Endothelial cell of umbilical vein (primary cell): ENCODE data around the gene TAPBP. TPM values are rescaled to one million over a fixed set of nuclear protein-coding genes. Genes with fewer than 3 reads are reported as not detected.

ENCODE experiments used
- BruUV-seq: library from RNA; stranded (reverse); fragments of 400-500 nt; replicated peaks from 2 replicates; lab custom pipeline; 2021; lab: Mats Ljungman, UMichigan
- CTCF ChIA-PET: fragments of 300-600, 350-600 bp; sonication (Branson Sonifier 250); formaldehyde crosslinking; loops from one replicate; lab custom pipeline; 2021; ENCODE audit warnings: antibody characterized with exemption, inconsistent platforms; lab: Charles Lee
- POLR2A ChIA-PET: fragments of 300-600, 350-600 bp; sonication (Branson Sonifier 250); formaldehyde crosslinking; loops from one replicate; lab custom pipeline; 2021; ENCODE audit warnings: antibody characterized with exemption, inconsistent platforms; lab: Charles Lee
- DNase-seq: peaks from one replicate; pipeline ENCODE4 v3.0.0-alpha.2; 2011; ENCODE audit warnings: low read depth, low spot score
- FAIRE-seq: peaks from 2 replicates; lab custom pipeline; 2011; peaks lifted over from hg19 to GRCh38; lab: Jason Lieb, UNC
- H2AFZ ChIP-seq: 2 replicates; pipeline ENCODE4 v1.6.0; 2012; ENCODE audit warnings: low read depth, low read length, control low read depth, inconsistent platforms
- H3K27ac ChIP-seq: 2 replicates; pipeline ENCODE4 v1.5.1; 2011; ENCODE audit warnings: low read depth, mild to moderate bottlenecking, control low read depth, low read length, moderate library complexity; ENCODE audit not compliant: insufficient read depth
- H3K27me3 ChIP-seq, 2 experiments: 2 replicates each; pipeline versions ENCODE4 v1.6.0 to v1.6.1; 2011; ENCODE audit warnings: low read length in 2 of 2, mixed read lengths in 1 of 2; ENCODE audit not compliant: control insufficient read depth in 2 of 2, insufficient read depth in 2 of 2
- H3K36me3 ChIP-seq, 2 experiments: 2 replicates in 1 of 2; 3 replicates in 1 of 2; pipeline ENCODE4 v1.5.1; 2011; ENCODE audit warnings: low read length in 2 of 2, mild to moderate bottlenecking in 1 of 2, moderate library complexity in 1 of 2; ENCODE audit not compliant: control insufficient read depth in 2 of 2, insufficient read depth in 2 of 2; ENCODE audit errors: extremely low read depth in 1 of 2
- H3K4me1 ChIP-seq: 3 replicates; pipeline ENCODE4 v1.5.1; 2011; ENCODE audit warnings: mild to moderate bottlenecking, low read length; ENCODE audit not compliant: control insufficient read depth, insufficient read depth; ENCODE audit errors: extremely low read depth
- H3K4me2 ChIP-seq: 2 replicates; pipeline ENCODE4 v1.6.1; 2011; ENCODE audit warnings: low read length, control low read depth, mixed read lengths; ENCODE audit not compliant: insufficient read depth
- H3K4me3 ChIP-seq, 3 experiments: fragments of 200-600 bp in 1 of 3; sonication (generic), shearing (Covaris generic) in 1 of 3; replicated peaks in 1 of 3; 2 replicates each; pipeline ENCODE4 v1.5.1; 2011 to 2016; ENCODE audit warnings: control low read depth in 3 of 3, low read length in 3 of 3, mild to moderate bottlenecking in 2 of 3, inconsistent platforms in 1 of 3, low read depth in 1 of 3, moderate library complexity in 1 of 3; ENCODE audit not compliant: insufficient read depth in 1 of 3
- H3K79me2 ChIP-seq: 2 replicates; pipeline ENCODE4 v1.6.0; 2012; ENCODE audit warnings: low read length, inconsistent platforms; ENCODE audit not compliant: control insufficient read depth, insufficient read depth
- H3K9ac ChIP-seq: replicated peaks from 2 replicates; pipeline ENCODE3; 2011; ENCODE audit warnings: low read length, control low read depth; ENCODE audit not compliant: insufficient read depth; ENCODE audit errors: extremely low read depth
- H3K9me1 ChIP-seq: replicated peaks from 3 replicates; pipeline ENCODE4 v1.6.0; 2011; ENCODE audit warnings: mild to moderate bottlenecking, low read length; ENCODE audit not compliant: control insufficient read depth, insufficient read depth; ENCODE audit errors: extremely low read depth
- H3K9me3 ChIP-seq: replicated peaks from 2 replicates; pipeline ENCODE4 v1.5.1; 2012; ENCODE audit warnings: low read length, inconsistent platforms; ENCODE audit not compliant: control insufficient read depth, insufficient read depth
- H4K20me1 ChIP-seq: replicated peaks from 2 replicates; pipeline ENCODE3; 2011; ENCODE audit warnings: mild to moderate bottlenecking, low read length; ENCODE audit not compliant: control insufficient read depth, insufficient read depth; ENCODE audit errors: extremely low read depth
- EZH2 ChIP-seq: IDR thresholded peaks from 2 replicates; pipeline ENCODE4 v1.6.1; 2012; ENCODE audit warnings: borderline replicate concordance, low read depth, mild to moderate bottlenecking, moderate library complexity, low read length, inconsistent platforms; ENCODE audit not compliant: severe bottlenecking
- FOS ChIP-seq: IDR thresholded peaks from 2 replicates; pipeline ENCODE4 v1.6.1; 2011; ENCODE audit warnings: mild to moderate bottlenecking, low read length, moderate library complexity, borderline replicate concordance; ENCODE audit not compliant: insufficient read depth
- dilution Hi-C: fragments of 300-500 bp; cut with MboI; formaldehyde crosslinking; loops from one replicate; pipeline ENCODE4 v1.15.0; 2019; ENCODE audit warnings: low sequenced_read_pairs; ENCODE audit not compliant: extremely low pct_ligation_motif_present
- intact Hi-C: fragments of 100-400 bp; cut with micrococcal nuclease; formaldehyde crosslinking; loops from one replicate; pipeline ENCODE4 v1.10.0; 2022
- polyA plus RNA-seq, 4 experiments: library from polyadenylated mRNA; depleted of rRNA in 3 of 4; stranded (reverse) in 3 of 4; unstranded in 1 of 4; fragments of >200 nt; gene quantifications; 2 replicates each; pipeline versions ENCODE4 v1.2.1 to v1.2.3, GENCODE V29; 2011 to 2012; ENCODE audit warnings: missing spikeins in 1 of 4
- total RNA-seq: library from RNA; stranded (reverse); gene quantifications from 2 replicates; pipeline ENCODE4 v1.2.3, GENCODE V29; 2021
- TF ChIP-seq, protein P1 (sequence below): IDR thresholded peaks from 2 replicates; pipeline ENCODE4 v1.6.1; 2011; ENCODE audit not compliant: insufficient read depth, insufficient read length

Gene TAPBP
- total and polyA plus RNA-seq, 2 donors (not counting 3 experiments of a cell fraction or from before 2014, with no cell fraction given): 69.6 to 98.0 TPM

GRCh38 chr6:33273129-33273923 is 40.6 kb downstream of the TAPBP start:
- Histone ChIP-seq H3K4me1 (peaks cover 48% of the 10 kb centered on the region), H2AFZ (no peak overlapping the region), H3K9me3 (no peaks in the 10 kb centered on the region), H3K36me3 (peaks cover 9 to 18% of the 10 kb centered on the region in 2 experiments), H4K20me1 (peaks cover 5% of the 10 kb centered on the region), H3K27ac (peak overlapping the region; percentile 85), H3K27me3 (no peaks in the 10 kb centered on the region), H3K9ac (peak overlapping the region; percentile 91), H3K4me2 (peak overlapping the region; percentile 97), H3K9me1 (no peaks in the 10 kb centered on the region), H3K79me2 (peaks cover 48% of the 10 kb centered on the region), H3K4me3 (peak overlapping the region; percentile 70 to 86 (median 83))
- intact Hi-C loops: loop anchor here (2.0 to 5.0 kb wide), 2 partner anchors 73 to 154 kb away; partner anchors contain the start of genes RXRB and SLC39A7
- BruUV-seq: no TSS peak
- dilution Hi-C loops: no loop called here
- FAIRE-seq: peak; percentile 15
- ChIA-PET CTCF (interaction anchor here (1.6 kb wide), 1 partner anchor 11 kb away, joined by 4 read pairs; no protein-coding TSS in a partner anchor), POLR2A (no interaction called here)
- TF ChIP-seq, protein P1, sequence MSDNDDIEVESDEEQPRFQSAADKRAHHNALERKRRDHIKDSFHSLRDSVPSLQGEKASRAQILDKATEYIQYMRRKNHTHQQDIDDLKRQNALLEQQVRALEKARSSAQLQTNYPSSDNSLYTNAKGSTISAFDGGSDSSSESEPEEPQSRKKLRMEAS: no peak
- TF ChIP-seq FOS (no peak), EZH2 (no peak)
- peak; percentile 13 for DNase-seq
